ENCODE results near the gene QRICH2. TPM values are rescaled to one million over a fixed set of nuclear protein-coding genes. Genes with fewer than 3 reads are reported as not detected.
"Not testable (repeated sequence)": the region's sequence is repeated elsewhere in the genome, so short reads cannot be mapped to it uniquely, and the experiment has no call there.

Gene QRICH2
- total RNA-seq, 6 donors from 2014 or later: 1.7 to 9.4 (median 2.8) TPM

DNA sequence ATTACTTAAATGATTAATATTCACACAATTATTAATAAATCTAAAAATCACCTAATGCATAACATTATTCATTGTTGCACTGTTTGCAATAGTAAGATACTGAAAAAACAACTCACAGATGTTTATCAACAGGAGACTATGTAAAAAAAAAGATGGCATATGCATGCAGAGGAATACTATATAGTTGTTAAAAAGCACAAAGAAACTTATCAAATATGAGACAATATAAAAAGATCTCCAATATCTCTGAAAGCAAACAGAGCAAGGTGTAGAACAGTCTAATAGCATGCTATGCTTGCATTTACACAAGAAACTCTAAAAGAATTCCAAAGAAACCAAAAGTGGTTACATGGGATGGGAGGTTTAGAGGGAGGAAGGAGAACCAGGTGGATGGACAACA is 71.5 kb downstream of the QRICH2 start:
- no peak overlapping the region for H3K27ac ChIP-seq
- DNase-seq (no peak), ATAC-seq (ENCODE audit: low FRiP score in 2 of 2) (no peak)
- no peaks in the 10 kb centered on the region for H3K36me3 ChIP-seq
- no peak overlapping the region for H3K4me3 ChIP-seq
- peaks cover 14 to 18% (median 17%) of the 10 kb centered on the region in 4 donors for H3K4me1 ChIP-seq
- no peaks in the 10 kb centered on the region for H3K9me3 ChIP-seq
- TF ChIP-seq POLR2A (IDR thresholded peaks at IDR 0.05) (no peak), POLR2AphosphoS5 (IDR thresholded peaks at IDR 0.05) (no peak), EP300 (IDR thresholded peaks at IDR 0.05) (no peak)
- TF ChIP-seq, protein P1, sequence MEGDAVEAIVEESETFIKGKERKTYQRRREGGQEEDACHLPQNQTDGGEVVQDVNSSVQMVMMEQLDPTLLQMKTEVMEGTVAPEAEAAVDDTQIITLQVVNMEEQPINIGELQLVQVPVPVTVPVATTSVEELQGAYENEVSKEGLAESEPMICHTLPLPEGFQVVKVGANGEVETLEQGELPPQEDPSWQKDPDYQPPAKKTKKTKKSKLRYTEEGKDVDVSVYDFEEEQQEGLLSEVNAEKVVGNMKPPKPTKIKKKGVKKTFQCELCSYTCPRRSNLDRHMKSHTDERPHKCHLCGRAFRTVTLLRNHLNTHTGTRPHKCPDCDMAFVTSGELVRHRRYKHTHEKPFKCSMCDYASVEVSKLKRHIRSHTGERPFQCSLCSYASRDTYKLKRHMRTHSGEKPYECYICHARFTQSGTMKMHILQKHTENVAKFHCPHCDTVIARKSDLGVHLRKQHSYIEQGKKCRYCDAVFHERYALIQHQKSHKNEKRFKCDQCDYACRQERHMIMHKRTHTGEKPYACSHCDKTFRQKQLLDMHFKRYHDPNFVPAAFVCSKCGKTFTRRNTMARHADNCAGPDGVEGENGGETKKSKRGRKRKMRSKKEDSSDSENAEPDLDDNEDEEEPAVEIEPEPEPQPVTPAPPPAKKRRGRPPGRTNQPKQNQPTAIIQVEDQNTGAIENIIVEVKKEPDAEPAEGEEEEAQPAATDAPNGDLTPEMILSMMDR (IDR thresholded peaks at IDR 0.05): no peak
- H3K27me3 ChIP-seq: peaks cover 0 to 5% (median 0%) of the 10 kb centered on the region in 4 donors

DNA sequence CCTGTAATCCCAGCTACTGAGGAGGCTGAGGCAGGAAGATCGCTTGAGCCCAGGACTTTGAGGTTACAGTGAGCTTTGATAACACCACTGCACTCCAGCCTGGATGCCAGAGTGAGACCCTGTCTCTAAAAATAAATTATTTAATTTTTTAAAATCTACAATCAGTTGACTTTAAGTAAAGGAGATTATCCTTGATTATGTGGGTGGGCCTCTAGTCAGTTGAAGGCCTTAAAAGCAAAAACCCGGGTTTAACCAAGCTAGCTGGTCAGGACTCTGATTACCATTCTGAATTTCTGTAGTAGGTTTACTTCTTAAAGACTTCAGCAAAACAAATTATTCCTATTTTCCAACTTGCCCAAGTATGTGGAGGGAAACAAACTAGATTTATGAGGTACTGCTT is 72.2 kb downstream of the QRICH2 start:
- no peak overlapping the region for H3K27ac ChIP-seq
- no peaks in the 10 kb centered on the region for H3K9me3 ChIP-seq
- 95 to 97% methylated on average over 2 of the region's 2 CpGs for WGBS, 2 donors
- peaks cover 0 to 5% (median 0%) of the 10 kb centered on the region in 4 donors for H3K27me3 ChIP-seq
- no peak for ATAC-seq (ENCODE audit: low FRiP score in 2 of 2)
- no peak for TF ChIP-seq POLR2A (IDR thresholded peaks at IDR 0.05)
- TF ChIP-seq, protein P1 (IDR thresholded peaks at IDR 0.05): no peak
- TF ChIP-seq EP300 (IDR thresholded peaks at IDR 0.05): no peak
- no peak for TF ChIP-seq POLR2AphosphoS5 (IDR thresholded peaks at IDR 0.05)
- no peak for DNase-seq
- no peaks in the 10 kb centered on the region for H3K36me3 ChIP-seq
- H3K4me1 ChIP-seq: peaks cover 7 to 11% (median 10%) of the 10 kb centered on the region in 4 donors
- no peak overlapping the region for H3K4me3 ChIP-seq

DNA sequence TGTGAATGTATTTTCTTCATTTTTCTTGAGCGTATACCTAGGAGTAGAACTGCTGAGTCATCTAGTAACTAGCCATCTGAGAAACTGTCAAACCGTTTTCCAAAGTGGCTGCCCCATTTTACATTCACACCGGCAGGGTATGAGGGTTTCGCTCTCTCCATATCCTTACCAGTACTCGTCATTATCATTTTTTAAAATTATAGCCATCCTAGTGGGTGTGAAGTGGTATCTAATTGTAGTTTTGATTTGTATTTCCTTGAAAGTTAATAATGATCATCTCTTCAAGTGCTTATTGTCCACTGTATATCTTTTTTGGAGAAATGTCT is 73.8 kb downstream of the QRICH2 start:
- H3K4me3 ChIP-seq: no peak overlapping the region
- WGBS, 2 donors: 75 to 84% methylated on average over 5 of the region's 5 CpGs
- no peaks in the 10 kb centered on the region for H3K36me3 ChIP-seq
- no peak for DNase-seq
- no peaks in the 10 kb centered on the region for H3K9me3 ChIP-seq
- ATAC-seq (ENCODE audit: low FRiP score in 2 of 2): no peak
- H3K27me3 ChIP-seq: no peaks in the 10 kb centered on the region
- no peak overlapping the region for H3K27ac ChIP-seq
- no peak for TF ChIP-seq POLR2AphosphoS5 (IDR thresholded peaks at IDR 0.05)
- TF ChIP-seq, protein P1 (IDR thresholded peaks at IDR 0.05): no peak
- no peak for TF ChIP-seq POLR2A (IDR thresholded peaks at IDR 0.05)
- TF ChIP-seq EP300 (IDR thresholded peaks at IDR 0.05): no peak
- H3K4me1 ChIP-seq: peaks cover 0 to 2% (median 2%) of the 10 kb centered on the region in 4 donors

DNA sequence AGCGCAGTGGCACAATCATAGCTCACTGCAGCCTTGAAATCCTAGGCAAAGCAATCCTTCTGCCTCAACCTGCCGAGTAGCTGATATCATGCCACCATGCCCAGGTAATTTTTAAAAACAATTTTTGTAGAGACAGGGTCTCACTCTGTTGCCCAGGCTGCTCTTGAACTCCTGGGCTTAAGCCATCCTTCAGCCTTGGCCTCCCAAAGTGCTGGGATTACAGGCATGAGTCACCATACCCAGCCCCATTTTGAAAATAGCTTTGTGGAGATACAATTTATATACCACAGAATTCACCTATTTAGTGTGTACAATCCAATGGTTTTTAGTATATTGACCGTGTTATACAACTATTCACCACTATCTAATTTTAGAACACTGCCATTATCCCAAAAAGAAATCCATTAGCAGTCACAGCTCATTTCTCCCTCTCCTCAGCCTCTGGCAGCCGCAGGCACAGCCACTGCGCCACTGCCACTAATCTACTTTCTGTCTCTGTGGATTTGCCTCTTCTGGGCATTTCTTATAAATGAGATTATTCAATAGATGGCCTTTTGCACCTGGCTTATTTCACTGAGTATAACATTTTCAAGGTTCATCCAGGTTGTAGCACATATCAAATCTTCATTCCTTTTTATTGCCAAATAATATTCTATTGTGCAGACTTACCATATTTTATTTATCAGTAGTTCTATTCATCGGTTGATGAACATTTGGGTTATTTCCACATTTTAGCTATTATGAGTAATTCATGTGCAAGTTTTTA is 74.3 kb downstream of the QRICH2 start:
- 93 to 94% methylated on average over 6 of the region's 6 CpGs for WGBS, 2 donors
- H3K4me1 ChIP-seq: no peaks in the 10 kb centered on the region
- TF ChIP-seq POLR2A (IDR thresholded peaks at IDR 0.05) (no peak), POLR2AphosphoS5 (IDR thresholded peaks at IDR 0.05) (no peak), EP300 (IDR thresholded peaks at IDR 0.05) (no peak)
- TF ChIP-seq, protein P1 (IDR thresholded peaks at IDR 0.05): no peak
- no peaks in the 10 kb centered on the region for H3K9me3 ChIP-seq
- no peaks in the 10 kb centered on the region for H3K36me3 ChIP-seq
- no peak overlapping the region for H3K27ac ChIP-seq
- H3K27me3 ChIP-seq: no peaks in the 10 kb centered on the region
- ATAC-seq (ENCODE audit: low FRiP score in 2 of 2) (no peak), DNase-seq (no peak)
- H3K4me3 ChIP-seq: no peak overlapping the region

DNA sequence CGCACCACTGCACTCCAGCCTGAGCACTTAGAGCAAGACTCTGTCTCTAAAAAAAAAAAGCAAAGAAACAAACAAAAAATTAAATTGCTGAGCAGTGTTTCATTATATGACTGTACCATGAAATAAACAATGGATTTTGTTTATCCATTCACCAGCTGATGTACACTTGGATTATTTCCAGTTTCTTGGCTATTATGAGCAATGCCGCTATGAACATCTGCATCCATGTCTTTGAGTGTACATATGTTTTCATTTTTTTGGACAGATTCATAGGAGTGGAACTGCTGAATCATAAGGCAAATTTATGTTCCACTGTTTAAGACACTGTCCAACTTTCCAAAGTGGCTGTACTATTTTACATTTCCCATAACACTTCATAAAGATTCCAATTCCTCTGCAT is 75.7 kb downstream of the QRICH2 start:
- Histone ChIP-seq H3K4me1 (no peaks in the 10 kb centered on the region), H3K27ac (no peak overlapping the region), H3K4me3 (no peak overlapping the region), H3K9me3 (no peaks in the 10 kb centered on the region), H3K36me3 (no peaks in the 10 kb centered on the region), H3K27me3 (no peaks in the 10 kb centered on the region)
- no peak for DNase-seq
- TF ChIP-seq POLR2AphosphoS5 (IDR thresholded peaks at IDR 0.05) (no peak), EP300 (IDR thresholded peaks at IDR 0.05) (no peak), POLR2A (IDR thresholded peaks at IDR 0.05) (no peak)
- TF ChIP-seq, protein P1 (IDR thresholded peaks at IDR 0.05): no peak
- WGBS, 2 donors: 78 to 79% methylated on average over 2 of the region's 2 CpGs
- no peak for ATAC-seq (ENCODE audit: low FRiP score in 2 of 2)

DNA sequence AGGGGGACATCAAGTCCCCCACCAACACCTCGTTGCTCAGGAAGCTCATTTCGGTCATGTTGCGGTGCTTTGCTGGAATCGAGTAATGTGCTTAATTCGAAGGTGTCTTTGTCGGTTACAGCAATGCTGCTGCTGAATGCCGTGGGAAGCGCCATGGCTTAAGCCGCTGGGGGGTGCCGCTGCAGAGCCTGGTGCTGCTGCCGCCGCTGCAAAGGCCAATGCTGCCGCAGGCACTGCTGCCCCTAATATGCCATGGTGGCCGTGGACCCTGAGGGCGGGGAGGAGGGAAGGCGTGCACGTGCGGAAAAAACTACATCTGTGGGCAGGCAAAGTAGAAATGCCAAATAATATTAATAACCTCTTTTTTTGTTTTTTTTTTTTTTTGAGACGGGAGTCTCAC is 81.3 kb downstream of the QRICH2 start:
- not testable (repeated sequence) for H3K36me3 ChIP-seq; H3K9me3 ChIP-seq; H3K4me3 ChIP-seq; H3K4me1 ChIP-seq; ATAC-seq (ENCODE audit: low FRiP score in 2 of 2); H3K27me3 ChIP-seq; H3K27ac ChIP-seq
- WGBS, 2 donors: 85 to 98% methylated on average over 17 to 19 of the region's 19 CpGs
- peak in 1 of 2 donors; percentile 54 for DNase-seq

DNA sequence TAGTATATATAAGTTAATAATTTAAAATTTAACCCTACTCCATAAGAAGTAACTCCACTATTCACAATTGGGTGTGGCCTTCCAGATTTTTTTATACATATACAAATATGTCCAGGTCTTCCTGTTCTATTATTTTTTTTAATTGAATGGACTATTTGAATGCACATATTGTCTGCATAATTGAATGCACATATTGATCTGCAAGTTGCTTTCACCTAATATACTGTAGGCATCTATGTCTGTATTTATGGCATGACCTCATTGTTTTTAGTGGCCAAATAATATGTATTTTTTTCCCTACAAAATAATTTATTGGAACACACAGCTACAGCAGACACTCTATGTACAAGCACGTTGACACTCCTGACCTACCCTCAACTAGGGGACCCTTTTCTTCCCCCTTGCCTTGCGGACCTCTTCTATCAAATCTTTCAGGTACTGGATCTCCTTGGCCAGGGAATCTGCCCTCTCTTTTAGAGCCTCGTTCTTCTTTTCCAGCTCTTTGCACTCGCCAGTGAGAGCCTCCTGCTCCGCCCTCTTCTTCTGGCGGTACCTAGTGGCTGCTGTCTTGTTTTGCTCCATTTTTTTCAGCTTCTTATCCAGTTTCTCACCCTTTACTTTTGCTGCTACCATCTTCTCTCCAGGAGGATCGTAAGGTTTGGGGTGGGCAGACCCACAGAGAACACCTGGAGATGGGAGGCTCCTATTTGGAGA is 82.5 kb downstream of the QRICH2 start:
- DNase-seq; ATAC-seq (ENCODE audit: low FRiP score in 2 of 2); H3K9me3 ChIP-seq; H3K4me1 ChIP-seq; H3K27ac ChIP-seq; H3K36me3 ChIP-seq; H3K4me3 ChIP-seq; H3K27me3 ChIP-seq: not testable (repeated sequence)
- WGBS, 2 donors: 77 to 91% methylated on average over 7 of the region's 7 CpGs
